ENCODE results near the gene SLC7A6OS.
A peak's percentile ranks its signal among the peaks of the same experiment; 100 is the strongest.

Gene SLC7A6OS

GRCh38 chr16:68310774-68311511, at the start of gene SLC7A6OS, which contains the start of gene PRMT7:
TSS of gene SLC7A6OS (minus strand) at chr16:68310946. CDS start at chr16:68310926, 20 bp downstream.
TSS of gene PRMT7 (plus strand) at chr16:68311019. CDS start at chr16:68315980, 4,961 bp downstream.
- TF ChIP-seq, protein P1, sequence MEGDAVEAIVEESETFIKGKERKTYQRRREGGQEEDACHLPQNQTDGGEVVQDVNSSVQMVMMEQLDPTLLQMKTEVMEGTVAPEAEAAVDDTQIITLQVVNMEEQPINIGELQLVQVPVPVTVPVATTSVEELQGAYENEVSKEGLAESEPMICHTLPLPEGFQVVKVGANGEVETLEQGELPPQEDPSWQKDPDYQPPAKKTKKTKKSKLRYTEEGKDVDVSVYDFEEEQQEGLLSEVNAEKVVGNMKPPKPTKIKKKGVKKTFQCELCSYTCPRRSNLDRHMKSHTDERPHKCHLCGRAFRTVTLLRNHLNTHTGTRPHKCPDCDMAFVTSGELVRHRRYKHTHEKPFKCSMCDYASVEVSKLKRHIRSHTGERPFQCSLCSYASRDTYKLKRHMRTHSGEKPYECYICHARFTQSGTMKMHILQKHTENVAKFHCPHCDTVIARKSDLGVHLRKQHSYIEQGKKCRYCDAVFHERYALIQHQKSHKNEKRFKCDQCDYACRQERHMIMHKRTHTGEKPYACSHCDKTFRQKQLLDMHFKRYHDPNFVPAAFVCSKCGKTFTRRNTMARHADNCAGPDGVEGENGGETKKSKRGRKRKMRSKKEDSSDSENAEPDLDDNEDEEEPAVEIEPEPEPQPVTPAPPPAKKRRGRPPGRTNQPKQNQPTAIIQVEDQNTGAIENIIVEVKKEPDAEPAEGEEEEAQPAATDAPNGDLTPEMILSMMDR (IDR thresholded peaks at IDR 0.05; ENCODE audit: low read depth, low read length): no peak
- Histone ChIP-seq H3K27me3 (ENCODE audit: insufficient read depth, low read depth, severe bottlenecking) (no peaks in the 10 kb centered on the region), H3K27ac (peak within 1 kb of the TSS; percentile 89), H3K9me3 (ENCODE audit: severe bottlenecking) (no peaks in the 10 kb centered on the region), H3K36me3 (peaks cover 33% of the 10 kb centered on the region), H3K4me3 (ENCODE audit: low read depth, low read length) (peak within 1 kb of the TSS; percentile 98)
- peak; percentile 93 for DNase-seq

DNA sequence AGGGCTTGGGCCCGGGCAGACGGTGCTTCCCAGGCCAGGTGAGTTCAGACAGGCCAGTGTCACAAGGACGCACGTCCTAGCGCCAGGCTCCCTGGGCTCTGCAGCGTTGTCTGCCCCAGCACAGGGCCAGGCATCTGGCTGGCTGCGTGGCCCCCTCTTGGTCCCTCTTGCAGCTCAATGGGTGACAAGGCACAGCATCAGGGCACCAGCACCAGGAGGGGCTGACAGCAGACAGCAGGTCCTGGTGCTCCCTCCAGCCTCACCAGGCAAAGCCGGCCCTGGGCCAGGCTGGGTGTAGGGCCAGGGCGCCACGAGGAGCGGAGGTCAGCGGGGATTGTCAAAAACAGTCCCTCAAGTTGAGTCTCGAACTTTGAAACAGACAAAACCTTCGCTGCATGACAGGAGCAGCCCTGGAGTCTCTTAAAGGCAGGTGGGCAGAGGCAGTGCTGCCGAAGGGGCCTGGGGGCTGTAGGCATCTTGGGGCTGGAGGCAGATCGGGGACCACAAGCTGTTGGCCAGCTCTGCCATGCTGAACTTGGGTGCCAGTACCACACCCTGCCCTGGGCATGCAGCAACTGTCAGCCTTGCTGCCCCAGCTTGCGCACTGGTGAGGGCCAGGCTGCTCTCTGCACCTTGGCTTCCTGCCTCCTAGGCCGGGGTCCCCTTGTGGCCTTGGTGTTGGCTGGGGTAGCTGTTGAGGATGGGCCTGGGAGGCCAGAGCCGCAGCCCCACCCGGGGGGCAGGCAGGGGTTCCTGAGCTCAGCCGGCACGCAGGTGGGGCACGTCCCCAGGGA, 48.8 kb upstream of the SLC7A6OS start:
- Histone ChIP-seq H3K4me3 (ENCODE audit: low read depth, low read length) (no peak overlapping the region), H3K36me3 (peaks cover 28% of the 10 kb centered on the region), H3K9me3 (ENCODE audit: severe bottlenecking) (no peaks in the 10 kb centered on the region), H3K27ac (no peak overlapping the region), H3K27me3 (ENCODE audit: insufficient read depth, low read depth, severe bottlenecking) (no peaks in the 10 kb centered on the region)
- no peak for DNase-seq
- TF ChIP-seq, protein P1 (IDR thresholded peaks at IDR 0.05; ENCODE audit: low read depth, low read length): no peak

GRCh38 chr16:68358951-68359350, 48.2 kb upstream of the SLC7A6OS start:
- TF ChIP-seq, protein P1 (IDR thresholded peaks at IDR 0.05; ENCODE audit: low read depth, low read length): no peak
- no peak overlapping the region for H3K27ac ChIP-seq
- H3K36me3 ChIP-seq: peaks cover 28% of the 10 kb centered on the region
- no peak overlapping the region for H3K4me3 ChIP-seq (ENCODE audit: low read depth, low read length)
- H3K27me3 ChIP-seq (ENCODE audit: insufficient read depth, low read depth, severe bottlenecking): no peaks in the 10 kb centered on the region
- H3K9me3 ChIP-seq (ENCODE audit: severe bottlenecking): no peaks in the 10 kb centered on the region
- no peak for DNase-seq

DNA sequence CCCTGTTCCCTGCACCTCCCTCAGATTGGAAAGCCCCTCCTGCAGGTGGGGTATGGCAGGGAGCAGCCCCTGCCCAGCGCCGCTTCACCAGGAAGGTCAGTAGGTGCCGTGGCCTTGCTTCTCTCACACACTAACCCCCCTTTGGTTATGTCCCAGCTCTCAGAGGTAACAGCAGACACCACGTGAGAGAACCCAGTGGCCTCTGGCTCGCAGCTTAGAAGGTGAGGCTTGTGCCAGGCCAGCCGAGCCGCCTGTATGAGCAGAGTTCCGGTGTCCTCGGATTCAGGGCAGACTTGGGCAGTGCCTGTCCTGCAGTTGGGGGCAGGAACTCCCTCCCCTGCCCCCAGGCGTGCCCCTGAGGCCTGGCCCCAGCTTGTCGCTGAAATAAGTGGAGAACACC, 47.2 kb upstream of the SLC7A6OS start:
- H3K4me3 ChIP-seq (ENCODE audit: low read depth, low read length): no peak overlapping the region
- TF ChIP-seq, protein P1 (IDR thresholded peaks at IDR 0.05; ENCODE audit: low read depth, low read length): no peak
- H3K27me3 ChIP-seq (ENCODE audit: insufficient read depth, low read depth, severe bottlenecking): no peaks in the 10 kb centered on the region
- no peaks in the 10 kb centered on the region for H3K9me3 ChIP-seq (ENCODE audit: severe bottlenecking)
- no peak overlapping the region for H3K27ac ChIP-seq
- H3K36me3 ChIP-seq: peaks cover 33% of the 10 kb centered on the region
- no peak for DNase-seq

DNA sequence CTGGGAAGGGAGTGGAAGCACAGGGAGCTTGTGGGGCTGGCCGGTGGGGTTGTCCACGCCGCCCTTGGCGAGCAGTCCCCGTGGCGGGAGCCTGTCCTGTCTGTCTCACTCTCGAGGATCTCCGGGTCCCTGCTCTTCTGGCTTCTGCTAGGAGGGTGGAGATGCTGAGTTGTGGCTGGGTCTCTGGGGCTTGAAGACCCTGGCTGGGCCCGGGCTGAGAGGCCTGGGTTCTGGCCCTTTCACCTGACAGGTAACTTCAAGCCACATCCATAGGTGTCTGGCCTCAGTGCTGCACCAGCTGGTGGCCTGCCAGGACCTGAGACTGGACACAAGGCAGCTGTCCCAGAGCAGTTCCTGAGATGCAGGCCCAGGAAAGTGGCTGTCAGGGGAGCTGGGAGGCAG, 46.8 kb upstream of the SLC7A6OS start:
- H3K27me3 ChIP-seq (ENCODE audit: insufficient read depth, low read depth, severe bottlenecking): no peaks in the 10 kb centered on the region
- H3K36me3 ChIP-seq: peaks cover 37% of the 10 kb centered on the region
- H3K4me3 ChIP-seq (ENCODE audit: low read depth, low read length): no peak overlapping the region
- TF ChIP-seq, protein P1 (IDR thresholded peaks at IDR 0.05; ENCODE audit: low read depth, low read length): no peak
- DNase-seq: no peak
- H3K27ac ChIP-seq: no peak overlapping the region
- no peaks in the 10 kb centered on the region for H3K9me3 ChIP-seq (ENCODE audit: severe bottlenecking)
